H9 (cell line): ENCODE measurements around the gene ACOXL. TPM values are rescaled to one million over a fixed set of nuclear protein-coding genes. Genes with fewer than 3 reads are reported as not detected.

Experiments used
- DNase-seq: peaks from one replicate; pipeline ENCODE4 v3.0.0-alpha.2; 2017
- H2AFZ ChIP-seq: one replicate; pipeline ENCODE4 v1.6.1; 2013; ENCODE audit warnings: mild to moderate bottlenecking, low read length, control low read depth, moderate library complexity
- H2AK5ac ChIP-seq: 2 replicates; pipeline ENCODE4 v1.6.1; 2013; ENCODE audit warnings: low read length, control low read depth, mixed read lengths; ENCODE audit not compliant: insufficient read length
- H2BK120ac ChIP-seq: one replicate; pipeline ENCODE4 v1.6.1; 2013; ENCODE audit warnings: low read depth, mild to moderate bottlenecking, low read length, control low read depth, inconsistent platforms; ENCODE audit not compliant: poor library complexity, severe bottlenecking
- H2BK12ac ChIP-seq: 2 replicates; pipeline ENCODE4 v1.6.1; 2013; ENCODE audit warnings: low read length, control low read depth, mixed read lengths, low read depth; ENCODE audit not compliant: insufficient read length
- H2BK15ac ChIP-seq: 2 replicates; pipeline ENCODE4 v1.6.1; 2013; ENCODE audit warnings: low read depth, low read length, control low read depth
- H2BK20ac ChIP-seq: one replicate; pipeline ENCODE4 v1.6.1; 2013; ENCODE audit warnings: low read depth, mild to moderate bottlenecking, low read length, control low read depth, inconsistent platforms; ENCODE audit not compliant: poor library complexity, severe bottlenecking
- H2BK5ac ChIP-seq: 2 replicates; pipeline ENCODE4 v1.6.1; 2013; ENCODE audit warnings: low read length, control low read depth, mixed read lengths; ENCODE audit not compliant: insufficient read length
- H3K14ac ChIP-seq: 2 replicates; pipeline ENCODE4 v1.6.1; 2013; ENCODE audit warnings: low read length, control low read depth; ENCODE audit not compliant: insufficient read depth
- H3K18ac ChIP-seq: 2 replicates; pipeline ENCODE4 v1.6.1; 2013; ENCODE audit warnings: low read depth, mild to moderate bottlenecking, mixed read lengths, low read length, control low read depth; ENCODE audit not compliant: insufficient read length
- H3K23ac ChIP-seq: 2 replicates; pipeline ENCODE4 v1.6.1; 2013; ENCODE audit warnings: low read length, control low read depth, mixed read lengths, low read depth; ENCODE audit not compliant: insufficient read length
- H3K23me2 ChIP-seq: 2 replicates; pipeline ENCODE4 v1.6.1; 2013; ENCODE audit warnings: low read depth, mild to moderate bottlenecking, mixed read lengths, low read length, control low read depth; ENCODE audit not compliant: insufficient read length, poor library complexity, severe bottlenecking
- H3K27ac ChIP-seq: 2 replicates; pipeline ENCODE4 v1.5.1; 2013; ENCODE audit warnings: low read length, control low read depth, mixed read lengths, low read depth; ENCODE audit not compliant: insufficient read length
- H3K27me3 ChIP-seq: 2 replicates; pipeline ENCODE4 v1.6.1; 2013; ENCODE audit warnings: low read length, control low read depth, inconsistent platforms; ENCODE audit not compliant: insufficient read depth
- H3K4ac ChIP-seq: 2 replicates; pipeline ENCODE4 v1.6.1; 2013; ENCODE audit warnings: low read depth, mild to moderate bottlenecking, control low read depth, inconsistent platforms, low read length, moderate library complexity
- H3K4me1 ChIP-seq: 2 replicates; pipeline ENCODE4 v1.6.1; 2013; ENCODE audit warnings: low read length, control low read depth, inconsistent platforms; ENCODE audit not compliant: insufficient read depth
- H3K4me2 ChIP-seq: 2 replicates; pipeline ENCODE4 v1.6.1; 2013; ENCODE audit warnings: low read length, control low read depth, mixed read lengths; ENCODE audit not compliant: insufficient read length, insufficient read depth
- H3K56ac ChIP-seq: 2 replicates; pipeline ENCODE4 v1.6.1; 2013; ENCODE audit warnings: low read depth, mild to moderate bottlenecking, mixed read lengths, low read length, control low read depth; ENCODE audit not compliant: insufficient read length
- H3K79me1 ChIP-seq: 2 replicates; pipeline ENCODE4 v1.6.1; 2013; ENCODE audit warnings: low read depth, mild to moderate bottlenecking, moderate library complexity, low read length, control low read depth, inconsistent platforms; ENCODE audit not compliant: insufficient read depth, poor library complexity, severe bottlenecking
- H3K79me2 ChIP-seq: 2 replicates; pipeline ENCODE4 v1.6.1; 2013; ENCODE audit warnings: low read length, control low read depth, inconsistent platforms; ENCODE audit not compliant: insufficient read depth
- H3K9ac ChIP-seq: 2 replicates; pipeline ENCODE4 v1.6.1; 2013; ENCODE audit warnings: low read length, control low read depth, mixed read lengths; ENCODE audit not compliant: insufficient read length; ENCODE audit errors: extremely low read depth
- H3K9me3 ChIP-seq: one replicate; pipeline ENCODE4 v1.6.1; 2013; ENCODE audit warnings: low read depth, low read length, inconsistent platforms; ENCODE audit not compliant: control insufficient read depth
- H3T11ph ChIP-seq: one replicate; pipeline ENCODE4 v1.6.1; 2013; ENCODE audit warnings: mild to moderate bottlenecking, low read length, control low read depth, inconsistent platforms
- H4K20me1 ChIP-seq: one replicate; pipeline ENCODE4 v1.6.1; 2013; ENCODE audit not compliant: control insufficient read depth, insufficient read length, insufficient read depth
- H4K5ac ChIP-seq: 2 replicates; pipeline ENCODE4 v1.6.1; 2013; ENCODE audit warnings: low read depth, mild to moderate bottlenecking, mixed read lengths, low read length, control low read depth; ENCODE audit not compliant: insufficient read length
- H4K8ac ChIP-seq: replicated peaks from 2 replicates; pipeline ENCODE4 v1.6.1; 2013; ENCODE audit warnings: low read length, control low read depth, mixed read lengths, low read depth; ENCODE audit not compliant: insufficient read length
- H4K91ac ChIP-seq: 2 replicates; pipeline ENCODE4 v1.6.1; 2013; ENCODE audit warnings: low read depth, mild to moderate bottlenecking, moderate library complexity, mixed read lengths, low read length, control low read depth; ENCODE audit not compliant: insufficient read length
- H3K27ac Mint-ChIP-seq, 3 experiments: 2 replicates in 2 of 3; 3 replicates in 1 of 3; pipeline ENCODE4 v1.8.0; 2020 to 2021; ENCODE audit warnings: mixed read lengths in 3 of 3, mild to moderate bottlenecking in 1 of 3, moderate library complexity in 1 of 3
- H3K27me3 Mint-ChIP-seq: 2 replicates; pipeline ENCODE4 v1.8.0; 2021; ENCODE audit warnings: low read depth, mild to moderate bottlenecking, moderate library complexity, mixed read lengths
- H3K36me3 Mint-ChIP-seq, 3 experiments: 2 replicates in 2 of 3; 3 replicates in 1 of 3; pipeline ENCODE4 v1.8.0; 2020 to 2021; ENCODE audit warnings: low read depth in 3 of 3, mixed read lengths in 3 of 3; ENCODE audit not compliant: insufficient read depth in 1 of 3
- H3K4me1 Mint-ChIP-seq, 2 experiments: 2 replicates each; pipeline ENCODE4 v1.8.0; 2020; ENCODE audit warnings: mixed read lengths in 2 of 2
- H3K4me3 Mint-ChIP-seq, 2 experiments: 2 replicates in 1 of 2; 3 replicates in 1 of 2; pipeline ENCODE4 v1.8.0; 2020 to 2021; ENCODE audit warnings: mild to moderate bottlenecking in 2 of 2, mixed read lengths in 2 of 2, moderate library complexity in 1 of 2
- H3K9me3 Mint-ChIP-seq, 2 experiments: 2 replicates in 1 of 2; 3 replicates in 1 of 2; pipeline ENCODE4 v1.8.0; 2020; ENCODE audit warnings: mild to moderate bottlenecking in 2 of 2, mixed read lengths in 2 of 2, moderate library complexity in 1 of 2
- WGBS: extraction: QIAGEN DNeasy Blood & Tissue Kit; methylation state at CpG from one replicate; pipeline ENCODE4 v1.1.7; 2013; ENCODE audit warnings: missing lambda C conversion rate, low lambda C conversion rate, mixed read lengths; ENCODE audit not compliant: insufficient read length; ENCODE audit errors: extremely low coverage; 5-methylcytosine and 5-hydroxymethylcytosine counted together
- total RNA-seq: library from RNA; stranded (reverse); gene quantifications from 2 replicates; pipeline ENCODE4 v1.2.1, GENCODE V29; 2021
- TF ChIP-seq, protein P1 (sequence below): fragments of 200-600 bp; sonication (generic); conservative IDR thresholded peaks from 3 replicates; pipeline ENCODE4 v1.8.0; 2021; ENCODE audit warnings: antibody characterized with exemption, mild to moderate bottlenecking

The ACOXL gene
- total RNA-seq, 1 experiment from 2014 or later, result 37.6 TPM

DNA sequence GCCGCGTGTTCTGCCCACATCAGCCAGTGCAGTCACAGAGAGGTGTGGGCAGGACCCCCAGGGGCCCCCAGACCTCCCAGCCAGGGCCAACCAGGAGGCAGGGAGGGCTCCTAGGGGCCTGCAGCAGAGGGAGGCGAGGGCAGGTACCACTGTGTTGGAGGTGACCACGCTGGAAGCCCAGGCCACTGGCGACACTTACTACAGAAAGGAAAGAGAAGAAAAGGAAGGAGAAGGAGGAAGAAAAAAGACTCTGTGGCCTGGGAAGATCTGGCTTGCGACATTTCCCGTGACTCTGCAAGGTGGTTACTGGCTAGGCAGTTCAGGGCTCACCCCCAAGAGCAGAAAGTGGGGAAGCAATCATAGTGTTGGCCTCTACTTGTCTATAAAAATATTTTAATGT is 290.3 kb downstream of the ACOXL start:
- H3K27me3 Mint-ChIP-seq, result no peaks in the 10 kb centered on the region
- no CpG with 5 or more reads among the region's 7 CpGs for WGBS

More for the DNA sequence above, 290.3 kb downstream of the ACOXL start:
- Mint-ChIP-seq H3K9me3 (peaks cover 0 to 2% of the 10 kb centered on the region in 2 experiments; a peak in 3 of 5 replicates), H3K27ac (peak overlapping the region in 1 of 3 experiments; percentile 40; a peak in 1 of 7 replicates), H3K4me1 (no peaks in the 10 kb centered on the region), H3K4me3 (no peak overlapping the region), H3K36me3 (peaks cover 3 to 10% (median 9%) of the 10 kb centered on the region in 3 experiments; a peak in 6 of 7 replicates)
- no peak overlapping the region for H3T11ph ChIP-seq
- no peaks in the 10 kb centered on the region for H4K20me1 ChIP-seq
- H4K5ac ChIP-seq, result no peak overlapping the region
- H3K4me2 ChIP-seq, result no peak overlapping the region
- H2BK15ac ChIP-seq, result no peak overlapping the region
- H3K23me2 ChIP-seq, result no peaks in the 10 kb centered on the region
- no peak overlapping the region for H2AK5ac ChIP-seq
- H3K9ac ChIP-seq, result no peak overlapping the region
- TF ChIP-seq, protein P1, sequence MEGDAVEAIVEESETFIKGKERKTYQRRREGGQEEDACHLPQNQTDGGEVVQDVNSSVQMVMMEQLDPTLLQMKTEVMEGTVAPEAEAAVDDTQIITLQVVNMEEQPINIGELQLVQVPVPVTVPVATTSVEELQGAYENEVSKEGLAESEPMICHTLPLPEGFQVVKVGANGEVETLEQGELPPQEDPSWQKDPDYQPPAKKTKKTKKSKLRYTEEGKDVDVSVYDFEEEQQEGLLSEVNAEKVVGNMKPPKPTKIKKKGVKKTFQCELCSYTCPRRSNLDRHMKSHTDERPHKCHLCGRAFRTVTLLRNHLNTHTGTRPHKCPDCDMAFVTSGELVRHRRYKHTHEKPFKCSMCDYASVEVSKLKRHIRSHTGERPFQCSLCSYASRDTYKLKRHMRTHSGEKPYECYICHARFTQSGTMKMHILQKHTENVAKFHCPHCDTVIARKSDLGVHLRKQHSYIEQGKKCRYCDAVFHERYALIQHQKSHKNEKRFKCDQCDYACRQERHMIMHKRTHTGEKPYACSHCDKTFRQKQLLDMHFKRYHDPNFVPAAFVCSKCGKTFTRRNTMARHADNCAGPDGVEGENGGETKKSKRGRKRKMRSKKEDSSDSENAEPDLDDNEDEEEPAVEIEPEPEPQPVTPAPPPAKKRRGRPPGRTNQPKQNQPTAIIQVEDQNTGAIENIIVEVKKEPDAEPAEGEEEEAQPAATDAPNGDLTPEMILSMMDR, result no peak
- H2AFZ ChIP-seq, result no peak overlapping the region
- no peaks in the 10 kb centered on the region for H3K79me2 ChIP-seq
- H3K14ac ChIP-seq, result no peak overlapping the region
- H4K91ac ChIP-seq, result no peak overlapping the region
- H2BK120ac ChIP-seq, result no peak overlapping the region
- no peak for DNase-seq
- no peak overlapping the region for H3K18ac ChIP-seq
- no peak overlapping the region for H2BK20ac ChIP-seq
- H3K23ac ChIP-seq, result no peak overlapping the region
- H3K4me1 ChIP-seq, result no peaks in the 10 kb centered on the region
- no peak overlapping the region for H3K4ac ChIP-seq
- no peak overlapping the region for H3K56ac ChIP-seq
- H3K27me3 ChIP-seq, result no peaks in the 10 kb centered on the region
- no peak overlapping the region for H2BK12ac ChIP-seq
- no peak overlapping the region for H3K27ac ChIP-seq
- no peak overlapping the region for H4K8ac ChIP-seq
- H3K79me1 ChIP-seq, result no peaks in the 10 kb centered on the region
- H3K9me3 ChIP-seq, result no peaks in the 10 kb centered on the region
- no peak overlapping the region for H2BK5ac ChIP-seq
